SK-N-SH (cell line): ENCODE measurements around the gene CATSPERZ. TPM values are rescaled to one million over a fixed set of nuclear protein-coding genes. Genes with fewer than 3 reads are reported as not detected.

Experiments
- CTCF ChIA-PET: fragments of 300-600, 350-600 bp; formaldehyde crosslinking; extraction: SDS; loops from one replicate; lab custom pipeline; 2021; lab: Yijun Ruan, JAX
- POLR2A ChIA-PET: fragments of 350-600 bp; sonication (Branson Sonifier 250); formaldehyde crosslinking; extraction: SDS; loops from one replicate; lab custom pipeline; 2020; ENCODE audit warnings: antibody characterized with exemption, inconsistent platforms; lab: Yijun Ruan, JAX
- DNase-seq: peaks from one replicate; pipeline ENCODE4 v3.0.0; 2012
- H2AFZ ChIP-seq: fragments of 200-600 bp; sonication (generic); 2 replicates; pipeline ENCODE4 v1.8.1; 2016; ENCODE audit warnings: antibody characterized with exemption, mild to moderate bottlenecking, low read depth
- H3F3A ChIP-seq: fragments of 200-600 bp; sonication (generic); replicated peaks from 2 replicates; pipeline ENCODE3; 2016; ENCODE audit warnings: antibody characterized with exemption, mild to moderate bottlenecking; ENCODE audit not compliant: insufficient read depth
- H3K27ac ChIP-seq, 2 experiments: fragments of 200-500 bp in 1 of 2; fragments of 200-600 bp in 1 of 2; sonication (Bioruptor generic) in 1 of 2; sonication (generic), shearing (Covaris generic) in 1 of 2; 2 replicates each; pipeline versions ENCODE4 v1.5.1 to v1.6.1; 2014 to 2016; ENCODE audit warnings: low read depth in 2 of 2, inconsistent platforms in 1 of 2, low read length in 1 of 2, mild to moderate bottlenecking in 1 of 2, mixed read lengths in 1 of 2
- H3K27me3 ChIP-seq: fragments of 200-600 bp; sonication (generic), shearing (Covaris generic); 2 replicates; pipeline ENCODE4 v1.6.1; 2016; ENCODE audit warnings: mixed run types; ENCODE audit not compliant: insufficient read depth
- H3K36me3 ChIP-seq, 2 experiments: fragments of 200-500 bp in 1 of 2; fragments of 200-600 bp in 1 of 2; sonication (Bioruptor generic) in 1 of 2; sonication (generic) in 1 of 2; replicated peaks in 1 of 2; 2 replicates each; pipeline versions ENCODE3 to v1.5.1; 2014 to 2016; ENCODE audit warnings: low read length in 1 of 2, mild to moderate bottlenecking in 1 of 2; ENCODE audit not compliant: insufficient read depth in 2 of 2, control insufficient read depth in 1 of 2
- H3K4me1 ChIP-seq, 2 experiments: fragments of 200-500 bp in 1 of 2; fragments of 200-600 bp in 1 of 2; sonication (Bioruptor generic) in 1 of 2; sonication (generic), shearing (Covaris generic) in 1 of 2; 2 replicates each; pipeline versions ENCODE4 v1.5.1 to v1.6.1; 2014 to 2016; ENCODE audit warnings: low read depth in 1 of 2, low read length in 1 of 2, mixed run types in 1 of 2; ENCODE audit not compliant: insufficient read depth in 2 of 2, control insufficient read depth in 1 of 2
- H3K4me2 ChIP-seq: fragments of 200-600 bp; sonication (generic), shearing (Covaris generic); 2 replicates; pipeline ENCODE4 v1.6.1; 2017; ENCODE audit warnings: mixed run types
- H3K4me3 ChIP-seq, 2 experiments: fragments of 200-500 bp in 1 of 2; fragments of 200-600 bp in 1 of 2; sonication (Bioruptor generic) in 1 of 2; sonication (generic), shearing (Covaris generic) in 1 of 2; 2 replicates each; pipeline versions ENCODE4 v1.5.1 to v1.8.1; 2014 to 2016; ENCODE audit warnings: low read depth in 2 of 2, inconsistent platforms in 1 of 2, low read length in 1 of 2, mild to moderate bottlenecking in 1 of 2, mixed read lengths in 1 of 2, moderate library complexity in 1 of 2
- H3K79me2 ChIP-seq: fragments of 200-600 bp; sonication (generic); 2 replicates; pipeline ENCODE4 v1.8.1; 2017; ENCODE audit warnings: mild to moderate bottlenecking; ENCODE audit not compliant: insufficient read depth
- H3K9ac ChIP-seq: fragments of 200-600 bp; sonication (generic); 2 replicates; pipeline ENCODE4 v1.6.1; 2017; ENCODE audit warnings: mixed run types
- H3K9me2 ChIP-seq: fragments of 200-600 bp; sonication (generic); 2 replicates; pipeline ENCODE4 v1.6.1; 2017; ENCODE audit warnings: mixed run types
- H3K9me3 ChIP-seq: fragments of 200-600 bp; sonication (generic); 2 replicates; pipeline ENCODE4 v1.6.1; 2017; ENCODE audit warnings: mixed run types, mild to moderate bottlenecking, moderate library complexity
- H4K20me1 ChIP-seq: fragments of 200-600 bp; sonication (generic); 2 replicates; pipeline ENCODE4 v1.6.1; 2017; ENCODE audit warnings: mild to moderate bottlenecking, mixed run types; ENCODE audit not compliant: insufficient read depth
- ELF1 ChIP-seq: IDR thresholded peaks from 2 replicates; pipeline ENCODE4 v1.4.0; 2012
- SIN3A ChIP-seq: IDR thresholded peaks from 2 replicates; pipeline ENCODE4 v1.6.1; 2012; ENCODE audit warnings: low read depth, mild to moderate bottlenecking, low read length, moderate library complexity, borderline replicate concordance
- SMC3 ChIP-seq: IDR thresholded peaks from 2 replicates; pipeline ENCODE4 v1.6.1; 2012; ENCODE audit warnings: low read depth, low read length, improper control_type of control experiment
- TCF12 ChIP-seq: IDR thresholded peaks from 2 replicates; pipeline ENCODE4 v1.4.0; 2012
- TEAD4 ChIP-seq: IDR thresholded peaks from 2 replicates; pipeline ENCODE4 v1.4.0; 2012; ENCODE audit warnings: mild to moderate bottlenecking, borderline replicate concordance; ENCODE audit not compliant: insufficient read depth
- WGBS: methylation state at CpG from one replicate; pipeline ENCODE4 v1.1.6; 2017; ENCODE audit warnings: low lambda C conversion rate; 5-methylcytosine and 5-hydroxymethylcytosine counted together
- polyA plus RNA-seq, 3 experiments: library from polyadenylated mRNA; depleted of rRNA; stranded (reverse); fragments of >200 nt; gene quantifications; 2 replicates each; pipeline ENCODE4 v1.2.3, GENCODE V29; 2012
- TF ChIP-seq, protein P1 (sequence below): fragments of 150-350 bp; IDR thresholded peaks from 2 replicates; pipeline ENCODE4 v1.6.1; 2016; ENCODE audit warnings: mild to moderate bottlenecking, low read depth, low read length
- TF ChIP-seq, protein P2 (sequence below): IDR thresholded peaks from 2 replicates; pipeline ENCODE4 v1.4.0; 2012; ENCODE audit warnings: low read depth, borderline replicate concordance
- TF ChIP-seq, protein P3 (sequence below): fragments of 200-600 bp; sonication (generic); IDR thresholded peaks from 2 replicates; pipeline ENCODE4 v1.6.1; 2017; ENCODE audit warnings: antibody characterized with exemption, mild to moderate bottlenecking, moderate library complexity

CATSPERZ gene
- polyA plus RNA-seq, 1 of the 3 experiments (the other 2 are of a cell fraction) = 0.54 TPM

DNA sequence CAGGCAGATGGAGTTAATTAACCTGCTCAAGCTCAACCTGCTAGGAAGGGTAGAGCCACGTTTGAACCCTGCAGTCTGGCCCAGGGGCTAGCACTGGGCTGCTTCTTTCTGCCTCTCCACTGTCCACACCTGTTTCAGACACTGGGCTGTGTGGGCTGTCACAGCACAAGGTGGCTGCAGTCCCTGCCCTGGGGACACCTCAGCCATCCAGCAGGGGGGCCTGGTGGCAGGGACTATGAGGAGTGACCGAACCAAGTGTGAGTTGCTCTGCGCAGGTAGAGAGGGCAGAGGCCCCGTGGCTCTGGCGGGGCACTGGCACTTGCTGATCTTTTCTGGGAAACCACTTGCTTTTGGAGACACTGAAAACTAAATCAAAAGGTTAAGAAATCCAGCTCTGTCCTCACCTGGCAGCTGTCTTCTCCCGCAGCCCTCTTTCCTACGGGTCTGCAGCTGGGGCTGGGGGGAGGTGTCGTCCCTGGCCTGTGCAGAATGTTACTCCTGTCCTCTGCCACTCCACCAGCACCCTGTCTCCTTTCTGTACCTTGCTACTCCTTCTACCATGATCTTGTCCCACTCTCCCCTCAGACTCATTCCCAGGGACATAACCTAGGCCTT, 21.5 kb upstream of the CATSPERZ start:
- no peak overlapping the region for H3K4me2 ChIP-seq
- POLR2A ChIA-PET = interaction anchor here (0.6 kb wide), 1 partner anchor 17 kb away, joined by 3 read pairs; no protein-coding TSS in a partner anchor
- DNase-seq = no peak
- no peaks in the 10 kb centered on the region for H3K27me3 ChIP-seq
- H3K4me3 ChIP-seq = no peak overlapping the region
- no peaks in the 10 kb centered on the region for H3F3A ChIP-seq
- H3K9me2 ChIP-seq = no peaks in the 10 kb centered on the region
- H3K9ac ChIP-seq = no peak overlapping the region
- no peak overlapping the region for H3K27ac ChIP-seq
- no peaks in the 10 kb centered on the region for H3K9me3 ChIP-seq
- 82% methylated on average over 6 of the region's 8 CpGs for WGBS
- H4K20me1 ChIP-seq = no peaks in the 10 kb centered on the region
- peaks cover 9 to 22% of the 10 kb centered on the region in 2 experiments for H3K36me3 ChIP-seq
- TF ChIP-seq, protein P1, sequence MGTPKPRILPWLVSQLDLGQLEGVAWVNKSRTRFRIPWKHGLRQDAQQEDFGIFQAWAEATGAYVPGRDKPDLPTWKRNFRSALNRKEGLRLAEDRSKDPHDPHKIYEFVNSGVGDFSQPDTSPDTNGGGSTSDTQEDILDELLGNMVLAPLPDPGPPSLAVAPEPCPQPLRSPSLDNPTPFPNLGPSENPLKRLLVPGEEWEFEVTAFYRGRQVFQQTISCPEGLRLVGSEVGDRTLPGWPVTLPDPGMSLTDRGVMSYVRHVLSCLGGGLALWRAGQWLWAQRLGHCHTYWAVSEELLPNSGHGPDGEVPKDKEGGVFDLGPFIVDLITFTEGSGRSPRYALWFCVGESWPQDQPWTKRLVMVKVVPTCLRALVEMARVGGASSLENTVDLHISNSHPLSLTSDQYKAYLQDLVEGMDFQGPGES = no peak
- no peak for TF ChIP-seq SMC3
- TF ChIP-seq TCF12 = no peak
- TF ChIP-seq, protein P2, sequence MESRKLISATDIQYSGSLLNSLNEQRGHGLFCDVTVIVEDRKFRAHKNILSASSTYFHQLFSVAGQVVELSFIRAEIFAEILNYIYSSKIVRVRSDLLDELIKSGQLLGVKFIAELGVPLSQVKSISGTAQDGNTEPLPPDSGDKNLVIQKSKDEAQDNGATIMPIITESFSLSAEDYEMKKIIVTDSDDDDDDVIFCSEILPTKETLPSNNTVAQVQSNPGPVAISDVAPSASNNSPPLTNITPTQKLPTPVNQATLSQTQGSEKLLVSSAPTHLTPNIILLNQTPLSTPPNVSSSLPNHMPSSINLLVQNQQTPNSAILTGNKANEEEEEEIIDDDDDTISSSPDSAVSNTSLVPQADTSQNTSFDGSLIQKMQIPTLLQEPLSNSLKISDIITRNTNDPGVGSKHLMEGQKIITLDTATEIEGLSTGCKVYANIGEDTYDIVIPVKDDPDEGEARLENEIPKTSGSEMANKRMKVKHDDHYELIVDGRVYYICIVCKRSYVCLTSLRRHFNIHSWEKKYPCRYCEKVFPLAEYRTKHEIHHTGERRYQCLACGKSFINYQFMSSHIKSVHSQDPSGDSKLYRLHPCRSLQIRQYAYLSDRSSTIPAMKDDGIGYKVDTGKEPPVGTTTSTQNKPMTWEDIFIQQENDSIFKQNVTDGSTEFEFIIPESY = no peak
- CTCF ChIA-PET = interaction anchor here (0.9 to 2.2 kb wide), 5 partner anchors 12 to 77 kb away, joined by 3 to 7 read pairs (median 3); partner anchors contain the start of genes CATSPERZ and KCNK4
- peaks cover 0 to 5% of the 10 kb centered on the region in 2 experiments; a peak in 1 of 4 replicates for H3K4me1 ChIP-seq
- peaks cover 16% of the 10 kb centered on the region for H3K79me2 ChIP-seq
- no peak overlapping the region for H2AFZ ChIP-seq

DNA sequence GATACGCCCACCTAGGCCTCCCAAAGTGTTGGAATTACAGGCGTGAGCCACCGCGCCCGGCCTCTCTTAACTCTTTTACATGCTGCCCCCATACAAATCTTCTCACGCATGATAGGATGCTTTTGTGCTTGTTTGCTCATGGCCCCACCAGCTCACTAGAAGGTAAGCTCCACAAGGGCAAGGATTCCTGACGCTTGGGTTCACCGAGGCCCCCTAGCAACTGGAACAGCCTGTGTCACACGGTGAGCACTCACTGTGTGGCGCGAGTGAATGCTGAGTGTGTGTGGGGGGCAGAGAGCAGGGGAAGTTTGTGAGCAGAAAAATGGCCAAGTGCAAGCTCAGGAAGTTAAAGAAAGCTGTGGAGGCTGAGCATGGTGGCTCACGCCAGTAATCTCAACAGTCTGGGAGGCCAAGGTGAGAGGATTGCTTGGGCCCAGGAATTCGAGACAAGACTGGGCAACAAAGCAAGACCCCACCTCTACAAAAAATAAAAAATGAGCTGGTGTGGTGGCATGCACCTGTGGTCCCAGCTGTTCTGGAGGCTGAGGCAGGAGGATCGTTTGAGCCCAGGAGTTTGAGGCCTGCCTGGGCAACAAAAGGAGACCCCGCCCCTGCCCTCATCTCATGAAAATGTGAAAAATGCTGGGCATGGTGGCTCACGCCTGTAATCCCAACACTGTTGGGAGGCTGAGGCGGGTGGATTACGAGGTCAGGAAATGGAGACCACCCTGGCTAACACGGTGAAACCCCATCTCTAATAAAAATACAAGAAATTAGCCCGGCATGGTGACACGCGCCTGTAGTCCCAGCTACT, 18.0 kb upstream of the CATSPERZ start:
- CTCF ChIA-PET = interaction anchor here (0.9 to 12.2 kb wide), 3 partner anchors 10 to 34 kb away, joined by 3 to 196 read pairs (median 46); partner anchors contain the start of genes CATSPERZ and ESRRA
- Histone ChIP-seq H4K20me1 (no peaks in the 10 kb centered on the region), H3K27me3 (no peaks in the 10 kb centered on the region), H3K4me1 (peaks cover 8 to 21% of the 10 kb centered on the region in 2 experiments; a peak in 2 of 4 replicates), H3F3A (peaks cover 9% of the 10 kb centered on the region), H3K27ac (no peak overlapping the region), H3K9ac (no peak overlapping the region), H3K79me2 (peaks cover 30% of the 10 kb centered on the region), H3K9me2 (no peaks in the 10 kb centered on the region), H3K4me3 (no peak overlapping the region), H3K9me3 (no peaks in the 10 kb centered on the region), H3K4me2 (no peak overlapping the region), H3K36me3 (peaks cover 6 to 7% of the 10 kb centered on the region in 2 experiments), H2AFZ (no peak overlapping the region)
- POLR2A ChIA-PET = interaction anchor here (0.7 to 0.9 kb wide), 2 partner anchors 22 to 202 kb away, joined by 3 read pairs; no protein-coding TSS in a partner anchor
- 94% methylated on average over 22 of the region's 22 CpGs for WGBS
- DNase-seq = no peak
- no peak for TF ChIP-seq ELF1
- no peak for TF ChIP-seq TEAD4
- TF ChIP-seq SIN3A = no peak
- TF ChIP-seq, protein P1 = no peak
- TF ChIP-seq TCF12 = no peak
- TF ChIP-seq, protein P3, sequence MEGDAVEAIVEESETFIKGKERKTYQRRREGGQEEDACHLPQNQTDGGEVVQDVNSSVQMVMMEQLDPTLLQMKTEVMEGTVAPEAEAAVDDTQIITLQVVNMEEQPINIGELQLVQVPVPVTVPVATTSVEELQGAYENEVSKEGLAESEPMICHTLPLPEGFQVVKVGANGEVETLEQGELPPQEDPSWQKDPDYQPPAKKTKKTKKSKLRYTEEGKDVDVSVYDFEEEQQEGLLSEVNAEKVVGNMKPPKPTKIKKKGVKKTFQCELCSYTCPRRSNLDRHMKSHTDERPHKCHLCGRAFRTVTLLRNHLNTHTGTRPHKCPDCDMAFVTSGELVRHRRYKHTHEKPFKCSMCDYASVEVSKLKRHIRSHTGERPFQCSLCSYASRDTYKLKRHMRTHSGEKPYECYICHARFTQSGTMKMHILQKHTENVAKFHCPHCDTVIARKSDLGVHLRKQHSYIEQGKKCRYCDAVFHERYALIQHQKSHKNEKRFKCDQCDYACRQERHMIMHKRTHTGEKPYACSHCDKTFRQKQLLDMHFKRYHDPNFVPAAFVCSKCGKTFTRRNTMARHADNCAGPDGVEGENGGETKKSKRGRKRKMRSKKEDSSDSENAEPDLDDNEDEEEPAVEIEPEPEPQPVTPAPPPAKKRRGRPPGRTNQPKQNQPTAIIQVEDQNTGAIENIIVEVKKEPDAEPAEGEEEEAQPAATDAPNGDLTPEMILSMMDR = no peak
